GDM1 (cell line): ENCODE results near the gene PAIP2.

Experiments
- DNase-seq: peaks from one replicate; lab custom pipeline; 2025; lab: John Stamatoyannopoulos, UW

The PAIP2 gene

DNA sequence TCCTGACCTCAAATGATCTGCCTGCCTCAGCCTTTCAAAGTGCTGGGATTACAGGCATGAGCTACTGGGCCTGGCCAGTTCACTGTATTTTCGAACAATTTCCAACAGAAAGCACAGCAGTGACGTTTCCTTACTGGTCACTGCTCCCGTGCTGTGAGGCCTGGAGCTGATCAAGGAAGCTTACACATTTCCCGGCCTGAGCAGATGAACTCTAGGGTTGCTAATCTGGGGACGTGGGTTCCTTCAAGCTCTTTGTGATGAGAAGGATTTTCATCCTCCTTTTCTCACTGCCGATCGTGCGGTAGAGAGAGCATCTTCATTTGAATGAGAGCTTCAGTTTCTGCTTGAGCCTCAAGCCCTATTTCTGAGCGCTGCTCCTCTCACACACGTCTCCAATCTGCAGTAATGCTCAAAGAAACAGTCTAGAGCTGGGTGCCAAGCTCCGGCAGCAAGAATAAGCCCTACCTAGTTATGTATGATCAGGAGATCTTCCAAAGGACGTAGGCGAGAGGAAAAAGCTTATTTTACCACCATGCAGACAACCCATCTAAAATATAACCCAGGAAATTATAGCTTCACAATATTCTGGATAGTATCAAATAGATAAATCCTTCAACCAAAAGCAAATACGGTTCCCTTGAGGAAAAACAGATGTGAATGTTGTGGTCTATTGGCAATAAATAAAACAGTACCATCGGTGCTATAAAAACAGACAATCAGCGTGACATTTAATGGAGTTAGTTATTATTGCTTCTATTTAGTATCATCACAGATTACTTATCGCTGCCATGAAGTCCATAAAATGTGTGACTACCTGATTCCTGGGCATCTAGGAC lies 69.6 kb downstream of the PAIP2 start:
- DNase-seq: no peak

- no peak for DNase-seq
Observed at GRCh38 chr5:139413153-139413552, 71.5 kb downstream of the PAIP2 start.

GRCh38 chr5:139413963-139414362 lies 72.3 kb downstream of the PAIP2 start:
- no peak for DNase-seq

- DNase-seq: no peak
Observed at GRCh38 chr5:139414581-139415130, 73.0 kb downstream of the PAIP2 start.

- DNase-seq: no peak
Observed at GRCh38 chr5:139415221-139415861, 73.7 kb downstream of the PAIP2 start.

DNA sequence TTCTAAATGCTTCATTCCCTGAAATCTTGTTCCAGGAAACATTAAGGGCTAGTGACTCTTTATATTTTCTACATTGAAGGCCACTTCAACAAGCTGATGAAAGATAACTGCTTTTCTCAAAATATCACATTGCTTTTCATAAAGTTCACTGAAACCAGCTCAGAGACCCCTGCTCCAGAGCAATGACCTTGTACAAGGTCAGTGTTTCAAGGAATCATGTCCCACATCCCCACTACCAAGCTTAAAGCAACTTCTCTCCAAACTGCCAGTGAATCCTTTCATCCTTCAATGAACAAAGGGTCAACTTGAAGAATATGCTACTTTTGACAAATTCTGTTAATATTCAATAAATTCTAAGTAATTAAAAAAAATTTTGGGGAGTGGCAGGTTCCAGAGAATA lies 74.2 kb downstream of the PAIP2 start:
- DNase-seq: no peak

- DNase-seq: no peak
Observed at GRCh38 chr5:139416651-139417050, 75.0 kb downstream of the PAIP2 start.

GRCh38 chr5:139417214-139417613 lies 75.6 kb downstream of the PAIP2 start:
- DNase-seq: no peak

DNA sequence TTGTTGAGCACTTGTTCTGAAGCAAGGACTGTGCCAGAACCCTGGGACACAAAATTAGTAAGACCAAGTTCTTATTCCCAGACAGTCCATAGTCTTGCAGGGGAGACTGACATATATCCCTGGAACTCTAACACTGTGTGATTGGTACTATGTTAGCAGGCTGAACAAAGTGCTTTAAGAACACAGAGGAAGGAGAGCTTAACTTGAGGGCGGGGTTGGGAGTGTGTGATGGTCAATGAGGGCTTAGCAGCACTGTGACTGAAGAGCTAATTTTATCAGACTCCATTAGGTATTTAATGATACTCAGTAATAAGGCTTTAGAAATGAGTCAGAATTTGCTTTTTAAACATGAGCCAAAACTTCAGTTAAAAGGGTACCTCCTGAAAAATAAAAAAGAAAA lies 77.1 kb downstream of the PAIP2 start:
- no peak for DNase-seq
